Suprapubic skin (tissue), 3 donors: Measurements from ENCODE around the gene CARD10.

Experiments
- CTCF ChIP-seq, 2 donors: fragments of 200-600 bp in 1 of 2; fragments of 450-650 bp in 1 of 2; sonication (generic) in 1 of 2; IDR thresholded peaks; one replicate each; pipeline ENCODE4 v1.5.1; 2016 to 2019; ENCODE audit warnings: antibody characterized with exemption in 2 of 2, mild to moderate bottlenecking in 1 of 2, moderate library complexity in 1 of 2
- EP300 ChIP-seq: sonication (generic); formaldehyde crosslinking; IDR thresholded peaks from one replicate; pipeline ENCODE4 v1.6.1; 2017; ENCODE audit warnings: antibody characterized with exemption
- POLR2A ChIP-seq, 2 donors: fragments of 450-650 bp; IDR thresholded peaks; one replicate each; pipeline ENCODE4 v1.6.1; 2017; ENCODE audit warnings: antibody characterized with exemption in 2 of 2, mild to moderate bottlenecking in 2 of 2, moderate library complexity in 2 of 2

GRCh38 chr22:37564111-37564711, 45.0 kb upstream of the CARD10 start:
- TF ChIP-seq CTCF (IDR thresholded peaks at IDR 0.05) (no peak), POLR2A (IDR thresholded peaks at IDR 0.05) (no peak), EP300 (no peak)
